ENCODE results near the gene ITGA3.

GRCh38 chr17:50128441-50129352 is 72.8 kb downstream of the ITGA3 start:
- no peak for TF ChIP-seq POLR2A (IDR thresholded peaks at IDR 0.05; ENCODE audit: low read length)
- no peak for TF ChIP-seq GATA1 (IDR thresholded peaks at IDR 0.05; ENCODE audit: low read depth, low read length)

Measured in erythroblast (primary cell).